IPS-18c (cell line): ENCODE data around the gene TBC1D2.

Experiments used
- H3K4me3 ChIP-seq: 2 replicates; pipeline ENCODE4 v1.7.0; 2013; ENCODE audit warnings: low read depth, mild to moderate bottlenecking, low read length, moderate library complexity; ENCODE audit not compliant: insufficient read depth
- H3K9me3 ChIP-seq: one replicate; pipeline ENCODE4 v1.6.1; 2013; ENCODE audit warnings: mild to moderate bottlenecking, low read length, moderate library complexity; ENCODE audit not compliant: control insufficient read depth, insufficient read depth

The TBC1D2 gene

DNA sequence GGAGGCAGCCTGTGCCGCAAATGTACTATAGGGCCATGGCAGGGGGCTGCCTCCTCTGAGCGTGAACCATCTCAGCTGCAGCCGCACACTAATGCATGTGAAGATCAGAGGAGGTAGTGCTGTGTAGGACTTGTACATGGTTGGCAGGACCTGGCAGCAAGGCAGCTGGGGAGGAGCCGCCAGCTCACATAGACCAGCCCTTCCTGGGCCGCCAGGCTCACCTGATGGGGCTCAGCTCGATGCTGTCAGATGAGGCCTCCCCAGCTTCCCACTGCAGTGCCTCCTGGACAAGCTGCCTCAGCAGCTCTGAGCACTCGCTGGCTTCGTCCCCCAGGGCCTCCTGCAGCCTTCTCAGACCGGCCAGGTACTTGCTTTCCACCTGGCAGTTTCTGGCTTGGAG, 45.0 kb downstream of the TBC1D2 start:
- Histone ChIP-seq H3K4me3 (no peak overlapping the region), H3K9me3 (peaks cover 4% of the 10 kb centered on the region)

- Histone ChIP-seq H3K9me3 (peaks cover 4% of the 10 kb centered on the region), H3K4me3 (no peak overlapping the region)
Measured at GRCh38 chr9:98209530-98209929, 45.9 kb downstream of the TBC1D2 start.

- Histone ChIP-seq H3K4me3 (no peak overlapping the region), H3K9me3 (peaks cover 4% of the 10 kb centered on the region)
Measured at GRCh38 chr9:98208635-98209034, 46.8 kb downstream of the TBC1D2 start.

- Histone ChIP-seq H3K9me3 (peaks cover 4% of the 10 kb centered on the region), H3K4me3 (no peak overlapping the region)
Measured at GRCh38 chr9:98207606-98208005, 47.8 kb downstream of the TBC1D2 start.

DNA sequence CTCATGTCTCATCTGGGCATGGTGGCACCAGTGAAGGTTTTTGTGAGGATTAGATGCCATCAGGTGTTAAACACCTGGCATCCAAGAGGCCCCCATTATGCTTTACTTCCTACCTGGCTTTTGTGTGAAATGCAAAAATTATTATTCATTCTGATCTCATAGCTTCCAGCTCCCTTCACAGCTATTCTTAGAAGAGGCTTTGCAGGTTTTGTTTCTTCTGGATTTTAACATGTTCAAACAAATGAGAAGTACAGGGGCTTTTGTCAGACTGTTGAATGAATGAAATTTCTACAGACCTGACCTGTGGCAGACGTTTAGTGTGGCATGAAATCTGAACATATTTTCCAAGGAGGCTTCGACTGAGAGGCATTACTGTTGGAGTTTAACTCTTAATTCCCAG, 48.7 kb downstream of the TBC1D2 start:
- peaks cover 4% of the 10 kb centered on the region for H3K9me3 ChIP-seq
- H3K4me3 ChIP-seq: no peak overlapping the region

- Histone ChIP-seq H3K9me3 (peaks cover 4% of the 10 kb centered on the region), H3K4me3 (no peak overlapping the region)
Measured at GRCh38 chr9:98204692-98205091, 50.8 kb downstream of the TBC1D2 start.

- no peaks in the 10 kb centered on the region for H3K9me3 ChIP-seq
- no peak overlapping the region for H3K4me3 ChIP-seq
Measured at GRCh38 chr9:98203153-98203552, 52.3 kb downstream of the TBC1D2 start.

GRCh38 chr9:98202252-98202651, 53.2 kb downstream of the TBC1D2 start:
- Histone ChIP-seq H3K4me3 (no peak overlapping the region), H3K9me3 (no peaks in the 10 kb centered on the region)

- no peaks in the 10 kb centered on the region for H3K9me3 ChIP-seq
- H3K4me3 ChIP-seq: no peak overlapping the region
Measured at GRCh38 chr9:98201749-98202148, 53.7 kb downstream of the TBC1D2 start.

- no peak overlapping the region for H3K4me3 ChIP-seq
- H3K9me3 ChIP-seq: no peaks in the 10 kb centered on the region
Measured at GRCh38 chr9:98201102-98201501, 54.3 kb downstream of the TBC1D2 start.

GRCh38 chr9:98199388-98200033, 55.9 kb downstream of the TBC1D2 start:
- Histone ChIP-seq H3K4me3 (no peak overlapping the region), H3K9me3 (no peaks in the 10 kb centered on the region)

DNA sequence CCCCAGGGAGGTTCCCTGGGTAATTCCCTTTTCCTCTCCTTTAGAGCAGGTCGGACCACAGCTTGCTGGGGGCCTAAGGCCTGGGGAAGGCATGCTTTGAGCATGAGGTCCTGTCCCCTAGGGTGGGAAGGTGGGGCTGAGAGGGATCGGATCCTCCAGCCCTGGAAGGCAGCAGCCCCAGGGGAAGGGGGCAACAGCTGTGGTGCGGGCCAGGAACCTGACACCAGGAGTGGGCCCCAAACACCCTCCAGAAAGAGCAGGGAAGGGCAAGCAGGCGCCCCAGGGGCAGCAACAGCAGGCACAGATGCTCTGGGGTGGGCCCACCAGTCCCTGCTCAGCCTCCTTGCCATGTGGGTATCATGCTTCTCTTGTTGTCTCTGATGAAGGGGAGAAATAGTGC, 59.8 kb downstream of the TBC1D2 start:
- Histone ChIP-seq H3K9me3 (no peaks in the 10 kb centered on the region), H3K4me3 (no peak overlapping the region)

GRCh38 chr9:98193336-98193944, 62.0 kb downstream of the TBC1D2 start:
- H3K4me3 ChIP-seq: peak overlapping the region; percentile 85; the same call in 1 of the 2 replicates
- H3K9me3 ChIP-seq: no peaks in the 10 kb centered on the region

DNA sequence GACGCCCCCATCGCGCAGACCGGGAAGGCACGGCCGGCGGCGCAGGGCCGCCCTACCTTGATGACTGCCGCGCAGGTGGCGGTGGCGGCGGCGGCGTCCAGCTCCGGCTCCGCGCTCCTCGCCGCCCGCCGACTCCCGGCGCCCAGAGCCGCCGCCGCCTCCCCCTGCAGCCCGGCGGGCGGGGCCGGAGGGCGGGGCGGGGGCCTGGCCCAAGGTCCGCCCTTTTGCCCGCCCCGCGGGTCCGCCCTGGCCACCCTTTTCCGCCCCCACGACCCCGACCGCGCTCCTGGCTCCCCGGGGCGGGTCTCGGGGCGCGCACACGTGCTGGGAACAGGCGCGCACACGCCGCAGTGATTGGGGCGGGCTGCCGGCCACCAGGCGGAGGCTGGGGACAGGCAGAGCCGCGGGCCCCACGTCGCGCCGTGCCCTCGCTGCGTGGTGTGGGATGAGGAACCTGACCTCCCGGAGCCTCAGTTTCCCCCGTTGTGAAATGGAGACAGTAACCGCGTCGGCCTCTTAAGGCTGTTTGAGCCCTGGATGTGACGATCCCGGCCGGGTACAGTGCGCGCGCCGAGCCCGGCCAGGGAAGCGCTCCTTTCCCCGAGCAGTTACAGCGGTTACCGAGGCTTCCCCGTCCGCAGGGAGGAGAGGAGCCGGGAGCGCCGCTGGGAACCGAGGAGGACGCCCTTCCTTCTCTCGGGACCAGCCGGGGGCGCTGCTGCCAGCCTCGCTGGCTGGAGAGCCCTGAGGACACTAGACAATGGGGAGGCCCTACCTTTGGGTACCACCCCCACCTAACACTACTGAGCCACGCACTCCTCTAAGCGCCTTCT, 62.7 kb downstream of the TBC1D2 start, which contains the start of gene CORO2A:
CORO2A (minus strand) TSS at position 135 of the 833 bp plus-strand sequence. CDS start 34,977 bp downstream, outside the sequence.
- Histone ChIP-seq H3K4me3 (peak within 1 kb of the TSS; percentile 85), H3K9me3 (no peaks in the 10 kb centered on the region)

DNA sequence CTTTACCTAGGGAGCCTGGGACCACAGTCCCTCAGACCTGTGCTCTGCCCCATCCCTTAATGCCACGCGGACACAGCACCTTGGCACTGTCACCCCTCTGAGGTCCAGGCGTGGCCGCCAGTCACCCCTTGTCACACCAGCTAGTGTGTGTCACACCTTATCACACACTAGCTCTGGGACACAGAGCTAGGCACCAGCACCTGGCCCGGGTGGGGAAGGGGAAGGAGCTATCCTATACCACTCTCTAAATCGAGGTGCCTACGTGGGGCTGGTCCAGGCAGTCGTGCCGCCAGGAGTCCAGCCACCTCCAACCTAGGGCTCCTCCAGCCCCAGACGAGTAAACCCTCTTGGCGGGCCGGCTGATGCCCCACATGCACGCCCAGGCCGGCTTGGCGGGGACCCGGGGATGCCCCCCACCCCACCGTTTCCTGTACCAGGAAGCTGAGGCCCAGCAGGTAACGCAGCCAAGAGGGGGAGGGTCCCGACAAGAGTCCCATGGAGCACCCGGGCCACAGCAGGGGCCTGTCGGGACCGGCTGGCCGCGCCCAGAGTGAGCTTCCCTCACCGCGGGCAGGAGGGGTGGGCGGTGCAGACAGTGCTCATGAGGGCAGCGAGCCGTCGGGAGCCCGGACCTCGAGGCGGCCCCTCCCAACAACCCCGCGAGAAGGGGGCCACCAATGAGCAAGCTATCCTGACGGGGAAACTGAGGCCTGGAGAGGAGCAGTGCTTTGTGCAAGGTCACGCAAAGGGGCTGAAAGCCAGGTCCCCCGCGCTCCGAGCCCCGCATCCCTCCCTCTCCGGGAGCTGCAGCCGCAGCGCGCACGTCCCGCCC, 63.6 kb downstream of the TBC1D2 start:
- Histone ChIP-seq H3K4me3 (peak overlapping the region; percentile 85), H3K9me3 (no peaks in the 10 kb centered on the region)

- H3K9me3 ChIP-seq: no peaks in the 10 kb centered on the region
- peak overlapping the region; percentile 85; the same call in 1 of the 2 replicates for H3K4me3 ChIP-seq
Measured at GRCh38 chr9:98191181-98191608, 64.3 kb downstream of the TBC1D2 start.

DNA sequence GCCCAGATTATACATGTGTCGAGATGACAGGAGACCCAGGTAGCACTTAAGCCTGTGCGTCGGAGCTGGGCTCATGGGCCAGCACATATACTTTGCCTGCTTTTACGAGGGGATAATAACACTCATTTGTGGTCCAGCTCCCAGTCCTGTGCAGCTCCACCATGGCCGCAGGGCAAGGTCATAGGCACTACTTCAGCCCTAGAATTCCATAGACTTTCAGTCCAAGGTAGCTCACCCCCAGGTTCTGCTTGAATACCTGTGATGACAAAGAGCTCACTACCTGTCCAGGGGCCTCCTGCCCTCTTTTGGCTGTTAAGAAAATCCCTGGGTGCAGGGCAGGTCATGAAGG, 64.7 kb downstream of the TBC1D2 start:
- Histone ChIP-seq H3K4me3 (no peak overlapping the region), H3K9me3 (no peaks in the 10 kb centered on the region)
